Urothelium cell line (cell line): ENCODE results near the gene ITGB3.
A peak's percentile ranks its signal among the peaks of the same experiment; 100 is the strongest.
"Not testable (repeated sequence)": the region's sequence is repeated elsewhere in the genome, so short reads cannot be mapped to it uniquely, and the experiment has no call there.

Experiments used
- DNase-seq: peaks from one replicate; pipeline ENCODE4 v3.0.0; 2011; ENCODE audit warnings: low spot score, mixed read lengths
- FAIRE-seq: peaks from 2 replicates; lab custom pipeline; 2011; peaks lifted over from hg19 to GRCh38; lab: Jason Lieb, UNC

ITGB3 gene

GRCh38 chr17:47253541-47254402 is at the start of gene ITGB3:
Gene ITGB3 (plus strand): TSS chr17:47253827. CDS start chr17:47253862, 35 bp downstream.
- DNase-seq = peak; percentile 86
- FAIRE-seq = no peak

- no peak for FAIRE-seq
- DNase-seq = peak; percentile 27
These were observed 49.5 kb upstream of the ITGB3 start for GRCh38 chr17:47203984-47204721.

GRCh38 chr17:47204722-47205418 is 48.8 kb upstream of the ITGB3 start:
- FAIRE-seq (no peak), DNase-seq (peak; percentile 40)

GRCh38 chr17:47205419-47205963 is 48.1 kb upstream of the ITGB3 start:
- DNase-seq (peak; percentile 76), FAIRE-seq (no peak)

- DNase-seq = no peak
- FAIRE-seq = no peak
These were observed 46.2 kb upstream of the ITGB3 start for GRCh38 chr17:47207143-47208067.

- DNase-seq (no peak), FAIRE-seq (no peak)
These were observed 44.7 kb upstream of the ITGB3 start, which contains the start of gene MYL4 for GRCh38 chr17:47208744-47209488. Gene MYL4 (plus strand): TSS chr17:47209348. CDS start chr17:47209423, 75 bp downstream.

GRCh38 chr17:47209499-47209898 is 44.1 kb upstream of the ITGB3 start:
- DNase-seq = no peak
- no peak for FAIRE-seq

GRCh38 chr17:47210105-47210504 is 43.5 kb upstream of the ITGB3 start:
- no peak for FAIRE-seq
- peak; percentile 23 for DNase-seq

- DNase-seq (no peak), FAIRE-seq (no peak)
These were observed 42.8 kb upstream of the ITGB3 start for GRCh38 chr17:47210779-47211178.

GRCh38 chr17:47212458-47212857 is 41.2 kb upstream of the ITGB3 start:
- DNase-seq (no peak), FAIRE-seq (no peak)

- FAIRE-seq (peak; percentile 13), DNase-seq (no peak)
These were observed 40.1 kb upstream of the ITGB3 start for GRCh38 chr17:47213540-47213939.

GRCh38 chr17:47214931-47215330 is 38.7 kb upstream of the ITGB3 start:
- no peak for FAIRE-seq

GRCh38 chr17:47216821-47217220 is 36.8 kb upstream of the ITGB3 start:
- not testable (repeated sequence) for FAIRE-seq, DNase-seq

More at GRCh38 chr17:47214931-47215330, 38.7 kb upstream of the ITGB3 start:
- no peak for DNase-seq

- DNase-seq, FAIRE-seq: not testable (repeated sequence)
These were observed 36.3 kb upstream of the ITGB3 start for GRCh38 chr17:47217279-47217678.

- no peak for FAIRE-seq
These were observed 34.7 kb upstream of the ITGB3 start for GRCh38 chr17:47218896-47219430.

GRCh38 chr17:47219621-47220475 is 33.8 kb upstream of the ITGB3 start:
- FAIRE-seq = no peak
- DNase-seq = no peak

More at GRCh38 chr17:47218896-47219430, 34.7 kb upstream of the ITGB3 start:
- DNase-seq = no peak

GRCh38 chr17:47220531-47220999 is 33.1 kb upstream of the ITGB3 start:
- FAIRE-seq (no peak), DNase-seq (no peak)

GRCh38 chr17:47221154-47221553 is 32.5 kb upstream of the ITGB3 start:
- FAIRE-seq = no peak
- no peak for DNase-seq
